Suprapubic skin (tissue), 4 donors: Measurements from ENCODE around the gene BRAT1. TPM values are rescaled to one million over a fixed set of nuclear protein-coding genes. Genes with fewer than 3 reads are reported as not detected.

Experiments used
- DNase-seq, 2 donors: peaks; one replicate each; pipeline ENCODE4 v3.0.0-alpha.2; 2019; ENCODE audit warnings: low spot score in 2 of 2
- H3K27ac ChIP-seq: fragments of 200-600 bp; sonication (generic); one replicate; pipeline ENCODE4 v1.5.1; 2019
- H3K27me3 ChIP-seq: fragments of 200-600 bp; sonication (generic); one replicate; pipeline ENCODE4 v1.5.1; 2019
- H3K36me3 ChIP-seq: fragments of 200-600 bp; sonication (generic); one replicate; pipeline ENCODE4 v1.5.1; 2019
- H3K4me1 ChIP-seq: fragments of 200-600 bp; sonication (generic); one replicate; pipeline ENCODE4 v1.5.1; 2019
- H3K4me3 ChIP-seq: fragments of 200-600 bp; sonication (generic); one replicate; pipeline ENCODE4 v1.5.1; 2019; ENCODE audit warnings: mild to moderate bottlenecking
- H3K9me3 ChIP-seq: fragments of 200-600 bp; sonication (generic); one replicate; pipeline ENCODE4 v1.5.1; 2019
- EP300 ChIP-seq: sonication (generic); formaldehyde crosslinking; IDR thresholded peaks from one replicate; pipeline ENCODE4 v1.6.1; 2017; ENCODE audit warnings: antibody characterized with exemption
- POLR2A ChIP-seq, 2 donors: fragments of 450-650 bp; IDR thresholded peaks; one replicate each; pipeline ENCODE4 v1.6.1; 2017; ENCODE audit warnings: antibody characterized with exemption in 2 of 2, mild to moderate bottlenecking in 2 of 2, moderate library complexity in 2 of 2
- POLR2AphosphoS5 ChIP-seq, 3 donors: sonication (generic); formaldehyde crosslinking; IDR thresholded peaks; one replicate each; pipeline ENCODE4 v1.6.1; 2017; ENCODE audit warnings: antibody characterized with exemption in 3 of 3
- WGBS: methylation state at CpG from one replicate; pipeline ENCODE4 v1.1.5; 2018; 5-methylcytosine and 5-hydroxymethylcytosine counted together
- total RNA-seq, 4 donors: library from RNA; depleted of rRNA; stranded (reverse); fragments of >200 nt; gene quantifications; one replicate each; pipeline ENCODE4 v1.1.0, GENCODE V29; 2016
- TF ChIP-seq, protein P1 (sequence below), 2 donors: fragments of 200-600 bp in 1 of 2; fragments of 450-650 bp in 1 of 2; sonication (generic) in 1 of 2; IDR thresholded peaks; one replicate each; pipeline ENCODE4 v1.5.1; 2016 to 2019; ENCODE audit warnings: antibody characterized with exemption in 2 of 2, mild to moderate bottlenecking in 1 of 2, moderate library complexity in 1 of 2

The BRAT1 gene
- total RNA-seq, 4 donors from 2014 or later: 51.5 to 79.3 (median 63.3) TPM

DNA sequence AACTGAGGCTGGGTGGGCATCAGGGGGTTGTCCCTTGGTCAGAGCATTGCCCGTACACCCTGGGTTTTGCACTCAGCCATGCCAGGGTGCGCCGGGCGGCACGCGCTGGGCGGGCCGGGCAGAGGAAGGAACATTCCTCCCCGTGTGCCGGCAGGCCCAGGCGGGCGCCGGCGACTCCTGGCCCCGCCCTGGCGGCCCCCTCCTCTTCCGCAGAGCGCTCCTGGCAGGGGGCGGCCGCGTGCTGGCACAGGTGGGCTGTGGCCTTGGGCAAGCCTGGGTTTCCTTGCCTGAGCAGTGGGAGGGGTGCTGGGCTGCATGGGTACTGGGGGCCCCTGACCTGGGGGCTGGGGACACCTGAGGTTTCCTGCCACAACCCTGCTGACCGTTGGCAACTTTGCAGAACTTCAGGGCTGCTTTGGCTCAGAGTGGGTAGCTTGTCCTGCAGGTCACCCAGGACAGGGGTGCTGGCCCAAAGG lies 31.8 kb downstream of the BRAT1 start:
- no CpG with 5 or more reads among the region's 22 CpGs for WGBS
- Histone ChIP-seq H3K27ac (peak overlapping the region; percentile 90), H3K36me3 (peaks cover 14% of the 10 kb centered on the region), H3K4me3 (peak overlapping the region; percentile 64), H3K27me3 (peaks cover 7% of the 10 kb centered on the region), H3K4me1 (peaks cover 97% of the 10 kb centered on the region), H3K9me3 (no peaks in the 10 kb centered on the region)
- no peak for DNase-seq
- TF ChIP-seq EP300 (no peak), POLR2AphosphoS5 (IDR thresholded peaks at IDR 0.05) (peak in 1 of 3 donors; percentile 22)

DNA sequence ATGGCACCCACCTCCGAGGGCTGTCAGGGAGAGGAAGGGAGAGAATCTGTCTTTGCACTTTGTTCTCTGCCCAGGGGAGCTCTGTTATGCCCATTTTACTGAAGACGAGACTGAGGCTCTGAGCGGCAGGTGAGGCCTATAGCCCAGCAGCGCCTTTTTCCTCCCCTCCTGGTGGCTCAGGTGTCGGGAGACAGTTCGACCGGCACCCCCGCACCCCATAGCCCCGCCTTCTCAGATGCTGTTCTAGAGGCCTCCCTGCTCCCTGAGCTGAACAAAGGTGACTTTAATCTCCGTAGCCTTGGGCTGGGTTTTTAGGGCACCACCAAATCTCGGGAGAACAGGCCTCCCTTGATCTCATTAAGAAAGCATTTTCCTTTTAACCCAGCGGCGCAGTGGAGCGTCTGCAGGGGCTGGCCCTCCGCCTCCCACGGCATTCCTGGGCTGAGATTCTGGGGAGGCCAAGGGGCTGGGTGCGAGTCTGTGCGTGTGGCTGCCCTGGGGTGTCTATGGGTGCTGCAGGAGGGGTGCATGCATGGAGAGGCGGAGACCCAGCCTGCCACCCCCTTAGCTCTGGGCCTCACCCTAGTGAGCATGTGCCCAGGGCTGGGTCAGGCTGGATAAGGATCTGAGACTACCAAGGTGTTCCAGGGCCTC lies 32.4 kb downstream of the BRAT1 start:
- peaks cover 14% of the 10 kb centered on the region for H3K36me3 ChIP-seq
- 29% methylated on average over 12 of the region's 19 CpGs for WGBS
- no peak for DNase-seq
- H3K27me3 ChIP-seq: peaks cover 7% of the 10 kb centered on the region
- H3K9me3 ChIP-seq: no peaks in the 10 kb centered on the region
- peaks cover 97% of the 10 kb centered on the region for H3K4me1 ChIP-seq
- H3K27ac ChIP-seq: peak overlapping the region; percentile 90
- peak overlapping the region; percentile 64 for H3K4me3 ChIP-seq
- TF ChIP-seq POLR2A (IDR thresholded peaks at IDR 0.05) (no peak), POLR2AphosphoS5 (IDR thresholded peaks at IDR 0.05) (no peak), EP300 (no peak)
- TF ChIP-seq, protein P1, sequence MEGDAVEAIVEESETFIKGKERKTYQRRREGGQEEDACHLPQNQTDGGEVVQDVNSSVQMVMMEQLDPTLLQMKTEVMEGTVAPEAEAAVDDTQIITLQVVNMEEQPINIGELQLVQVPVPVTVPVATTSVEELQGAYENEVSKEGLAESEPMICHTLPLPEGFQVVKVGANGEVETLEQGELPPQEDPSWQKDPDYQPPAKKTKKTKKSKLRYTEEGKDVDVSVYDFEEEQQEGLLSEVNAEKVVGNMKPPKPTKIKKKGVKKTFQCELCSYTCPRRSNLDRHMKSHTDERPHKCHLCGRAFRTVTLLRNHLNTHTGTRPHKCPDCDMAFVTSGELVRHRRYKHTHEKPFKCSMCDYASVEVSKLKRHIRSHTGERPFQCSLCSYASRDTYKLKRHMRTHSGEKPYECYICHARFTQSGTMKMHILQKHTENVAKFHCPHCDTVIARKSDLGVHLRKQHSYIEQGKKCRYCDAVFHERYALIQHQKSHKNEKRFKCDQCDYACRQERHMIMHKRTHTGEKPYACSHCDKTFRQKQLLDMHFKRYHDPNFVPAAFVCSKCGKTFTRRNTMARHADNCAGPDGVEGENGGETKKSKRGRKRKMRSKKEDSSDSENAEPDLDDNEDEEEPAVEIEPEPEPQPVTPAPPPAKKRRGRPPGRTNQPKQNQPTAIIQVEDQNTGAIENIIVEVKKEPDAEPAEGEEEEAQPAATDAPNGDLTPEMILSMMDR (IDR thresholded peaks at IDR 0.05): no peak

DNA sequence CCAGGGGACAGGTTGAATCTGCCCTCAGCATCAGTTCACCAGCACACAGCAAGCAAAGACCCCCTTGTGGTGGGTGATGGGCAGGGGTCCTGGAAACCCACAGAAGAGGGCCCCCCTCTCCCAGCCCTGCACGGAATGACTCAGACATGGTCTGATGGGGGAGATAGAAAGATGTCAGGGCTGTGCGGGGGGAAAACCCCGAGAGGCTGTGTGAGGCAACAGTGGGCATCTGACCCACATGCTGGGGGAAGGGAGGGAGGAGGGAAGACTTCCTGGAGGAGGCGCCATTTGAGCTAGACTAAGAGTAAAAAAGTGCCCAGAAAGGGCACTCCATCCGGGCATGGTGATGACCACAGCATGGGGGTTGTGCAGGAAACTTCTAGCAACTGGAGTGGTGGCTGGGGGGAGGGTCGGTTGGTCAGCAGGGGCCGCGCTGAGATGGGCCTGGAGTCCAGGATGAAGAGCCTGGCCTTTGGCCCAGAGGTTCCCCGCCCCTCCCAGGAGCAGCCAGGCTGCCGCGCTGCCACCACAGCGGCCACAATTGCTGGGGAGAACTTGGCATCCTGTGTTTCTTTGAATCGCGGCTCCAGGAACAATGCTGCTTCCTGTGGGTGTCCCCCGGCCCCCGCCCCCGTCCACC lies 33.3 kb downstream of the BRAT1 start:
- H3K27ac ChIP-seq: peak overlapping the region; percentile 90
- peak overlapping the region; percentile 64 for H3K4me3 ChIP-seq
- peaks cover 7% of the 10 kb centered on the region for H3K27me3 ChIP-seq
- no peak for DNase-seq
- peaks cover 90% of the 10 kb centered on the region for H3K4me1 ChIP-seq
- WGBS: 8% methylated on average over 14 of the region's 17 CpGs
- TF ChIP-seq EP300 (no peak), POLR2A (IDR thresholded peaks at IDR 0.05) (no peak)
- TF ChIP-seq, protein P1 (IDR thresholded peaks at IDR 0.05): no peak
- no peaks in the 10 kb centered on the region for H3K9me3 ChIP-seq
- peaks cover 14% of the 10 kb centered on the region for H3K36me3 ChIP-seq

DNA sequence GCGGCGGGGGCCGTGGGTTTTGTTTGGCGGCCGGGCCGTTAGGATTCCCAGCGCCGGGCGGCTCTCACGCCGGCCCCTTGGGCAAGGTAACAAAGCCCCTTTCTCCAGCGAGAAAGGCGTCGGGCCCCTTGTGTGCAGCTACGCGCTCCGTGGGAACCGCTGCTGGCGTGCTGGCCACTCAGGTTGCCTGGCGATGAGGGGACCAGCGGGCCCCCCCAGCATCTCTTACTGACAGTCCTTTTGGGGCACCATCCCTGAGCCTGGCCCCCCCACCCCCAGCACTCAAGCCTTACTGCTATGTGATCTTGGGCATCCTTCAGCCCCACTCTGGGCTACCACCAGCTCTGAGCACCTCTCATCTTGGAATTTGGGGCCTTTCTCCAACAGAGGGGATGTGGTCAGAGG lies 34.0 kb downstream of the BRAT1 start:
- peak overlapping the region; percentile 90 for H3K27ac ChIP-seq
- TF ChIP-seq EP300 (no peak), POLR2A (IDR thresholded peaks at IDR 0.05) (no peak), POLR2AphosphoS5 (IDR thresholded peaks at IDR 0.05) (no peak)
- TF ChIP-seq, protein P1 (IDR thresholded peaks at IDR 0.05): no peak
- no peak for DNase-seq
- H3K4me1 ChIP-seq: peaks cover 82% of the 10 kb centered on the region
- peak overlapping the region; percentile 64 for H3K4me3 ChIP-seq
- peaks cover 9% of the 10 kb centered on the region for H3K36me3 ChIP-seq
- H3K9me3 ChIP-seq: no peaks in the 10 kb centered on the region
- H3K27me3 ChIP-seq: peaks cover 7% of the 10 kb centered on the region
- WGBS: 44% methylated on average over 6 of the region's 21 CpGs

DNA sequence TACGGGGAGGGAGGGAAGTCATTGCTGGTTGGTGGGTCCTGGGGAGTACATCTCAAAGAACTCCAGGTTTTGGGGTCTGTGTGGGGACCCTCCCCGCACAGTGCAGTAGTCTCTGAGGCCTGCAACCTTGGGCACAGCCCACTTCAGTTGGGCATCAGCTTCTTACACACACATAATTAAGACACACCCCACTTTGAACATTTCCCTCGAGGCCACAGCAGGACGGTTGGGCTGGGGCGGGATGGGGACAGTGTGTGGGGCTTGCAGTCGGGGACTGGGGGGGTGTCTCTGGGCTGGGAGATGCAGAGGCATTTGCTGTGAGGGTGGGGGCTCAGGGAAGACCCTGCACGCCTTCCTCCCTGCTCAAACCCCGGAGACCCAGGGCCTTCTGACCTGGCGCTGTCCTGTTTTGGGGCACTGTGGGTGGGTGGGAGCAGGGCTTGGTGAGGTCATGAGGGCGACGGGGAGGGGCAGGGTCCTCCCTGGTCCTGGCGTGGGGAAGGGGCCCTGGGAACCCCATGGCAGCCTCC lies 34.5 kb downstream of the BRAT1 start:
- Histone ChIP-seq H3K4me3 (peak overlapping the region; percentile 64), H3K9me3 (no peaks in the 10 kb centered on the region), H3K27me3 (peaks cover 7% of the 10 kb centered on the region), H3K4me1 (peaks cover 77% of the 10 kb centered on the region), H3K27ac (peak overlapping the region; percentile 90), H3K36me3 (peaks cover 5% of the 10 kb centered on the region)
- TF ChIP-seq, protein P1 (IDR thresholded peaks at IDR 0.05): no peak
- TF ChIP-seq EP300: no peak
- TF ChIP-seq POLR2AphosphoS5 (IDR thresholded peaks at IDR 0.05): no peak
- TF ChIP-seq POLR2A (IDR thresholded peaks at IDR 0.05): no peak
- DNase-seq: no peak
- 13% methylated on average over 10 of the region's 12 CpGs for WGBS
